ENCODE measurements around the gene LIMA1. TPM values are rescaled to one million over a fixed set of nuclear protein-coding genes. Genes with fewer than 3 reads are reported as not detected.
"Not testable (repeated sequence)": the region's sequence is repeated elsewhere in the genome, so short reads cannot be mapped to it uniquely, and the experiment has no call there.

LIMA1 gene
- total RNA-seq, 2 experiments from 2014 or later: 6.2 to 20.4 TPM

DNA sequence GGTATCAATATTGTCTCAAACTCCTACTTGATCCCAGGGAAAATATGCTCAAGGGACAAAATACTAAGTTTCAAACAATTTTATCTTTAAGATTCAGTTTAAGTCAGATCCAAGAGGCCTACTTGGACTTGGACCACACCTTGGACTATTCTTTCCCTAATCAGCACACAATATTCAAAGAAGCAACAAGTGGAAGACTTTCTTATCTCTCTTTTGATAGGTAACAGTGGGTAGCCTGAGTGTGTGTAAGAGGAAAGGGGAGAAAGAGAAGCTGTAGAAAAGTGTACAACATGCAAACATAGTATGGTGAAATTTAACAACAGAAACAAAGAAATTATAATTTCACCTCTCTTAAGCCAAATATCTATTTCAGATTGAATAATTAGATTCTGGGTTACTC is 122.7 kb downstream of the LIMA1 start:
- POLR2A ChIA-PET: interaction anchor here (0.6 to 1.2 kb wide), 4 partner anchors 11 to 50 kb away, joined by 3 to 4 read pairs (median 3); no protein-coding TSS in a partner anchor

DNA sequence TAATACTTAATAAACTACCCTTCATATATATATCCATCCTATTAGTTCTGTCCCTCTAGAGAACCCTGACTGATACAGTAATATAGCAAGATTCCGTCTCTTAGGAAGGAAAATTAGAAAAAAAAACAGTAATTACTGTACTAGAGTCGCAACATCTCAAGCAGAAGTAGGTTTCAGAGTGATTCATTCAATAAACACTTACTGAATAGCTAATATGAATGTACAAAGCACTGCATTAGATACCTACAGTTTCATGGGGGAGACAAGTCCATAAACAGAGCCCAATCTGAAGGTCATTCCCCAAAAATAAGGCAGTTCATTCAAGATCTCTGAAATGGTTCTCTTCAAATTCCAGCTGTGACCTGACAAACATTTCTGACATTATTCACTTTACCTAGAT is 126.1 kb downstream of the LIMA1 start:
- H4K20me1 ChIP-seq (ENCODE audit: insufficient read depth, low read length): 0 out of 2 replicates have a peak, but pooled peaks cover 5% of the 10 kb centered on the region
- H3K4me3 ChIP-seq (ENCODE audit: low read depth, low read length, poor library complexity, severe bottlenecking): no peak overlapping the region
- H3K4me2 ChIP-seq (ENCODE audit: low read length): no peak overlapping the region
- H3K4me1 ChIP-seq (ENCODE audit: insufficient read depth, low read length, poor library complexity, severe bottlenecking): no peaks in the 10 kb centered on the region
- H3K79me2 ChIP-seq (ENCODE audit: insufficient read depth, low read depth, low read length): peaks cover 17% of the 10 kb centered on the region; the same call in 1 of the 2 replicates
- H3K27ac ChIP-seq (ENCODE audit: low read depth, low read length, poor library complexity, severe bottlenecking): no peak overlapping the region
- H3K9me2 ChIP-seq (ENCODE audit: insufficient read depth, low read length): no peaks in the 10 kb centered on the region
- no TSS peak for BruUV-seq (replicated peaks)
- DNase-seq (ENCODE audit: low spot score): no peak
- CTCF ChIA-PET (ENCODE audit: unreplicated experiment): interaction anchor here (0.6 kb wide), 1 partner anchor 19 kb away, joined by 3 read pairs; no protein-coding TSS in a partner anchor
- no peak overlapping the region for H2AFZ ChIP-seq (ENCODE audit: low read length)
- POLR2A ChIA-PET: interaction anchor here (0.8 to 0.9 kb wide), 2 partner anchors 10 to 20 kb away, joined by 3 to 4 read pairs; no protein-coding TSS in a partner anchor
- H3K36me3 ChIP-seq (ENCODE audit: insufficient read depth, low read length): peaks cover 29% of the 10 kb centered on the region
- intact Hi-C loops (cut with micrococcal nuclease; ENCODE audit: unreplicated experiment): no loop called here
- TF ChIP-seq, protein P1, sequence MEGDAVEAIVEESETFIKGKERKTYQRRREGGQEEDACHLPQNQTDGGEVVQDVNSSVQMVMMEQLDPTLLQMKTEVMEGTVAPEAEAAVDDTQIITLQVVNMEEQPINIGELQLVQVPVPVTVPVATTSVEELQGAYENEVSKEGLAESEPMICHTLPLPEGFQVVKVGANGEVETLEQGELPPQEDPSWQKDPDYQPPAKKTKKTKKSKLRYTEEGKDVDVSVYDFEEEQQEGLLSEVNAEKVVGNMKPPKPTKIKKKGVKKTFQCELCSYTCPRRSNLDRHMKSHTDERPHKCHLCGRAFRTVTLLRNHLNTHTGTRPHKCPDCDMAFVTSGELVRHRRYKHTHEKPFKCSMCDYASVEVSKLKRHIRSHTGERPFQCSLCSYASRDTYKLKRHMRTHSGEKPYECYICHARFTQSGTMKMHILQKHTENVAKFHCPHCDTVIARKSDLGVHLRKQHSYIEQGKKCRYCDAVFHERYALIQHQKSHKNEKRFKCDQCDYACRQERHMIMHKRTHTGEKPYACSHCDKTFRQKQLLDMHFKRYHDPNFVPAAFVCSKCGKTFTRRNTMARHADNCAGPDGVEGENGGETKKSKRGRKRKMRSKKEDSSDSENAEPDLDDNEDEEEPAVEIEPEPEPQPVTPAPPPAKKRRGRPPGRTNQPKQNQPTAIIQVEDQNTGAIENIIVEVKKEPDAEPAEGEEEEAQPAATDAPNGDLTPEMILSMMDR (conservative IDR thresholded peaks at IDR 0.05; ENCODE audit: low read length): no peak
- TF ChIP-seq EZH2phosphoT487 (IDR thresholded peaks at IDR 0.05; ENCODE audit: borderline replicate concordance, low read depth, low read length): no peak
- no peaks in the 10 kb centered on the region for H3K9me3 ChIP-seq (ENCODE audit: low read length)

More for the DNA sequence above, 122.7 kb downstream of the LIMA1 start:
- Histone ChIP-seq H3K9me3 (ENCODE audit: low read length) (no peaks in the 10 kb centered on the region), H3K9me2 (ENCODE audit: insufficient read depth, low read length) (no peaks in the 10 kb centered on the region), H3K4me3 (ENCODE audit: low read depth, low read length, poor library complexity, severe bottlenecking) (no peak overlapping the region), H3K4me2 (ENCODE audit: low read length) (no peak overlapping the region), H3K79me2 (ENCODE audit: insufficient read depth, low read depth, low read length) (peaks cover 31% of the 10 kb centered on the region), H4K20me1 (ENCODE audit: insufficient read depth, low read length) (0 out of 2 replicates have a peak, but pooled peaks cover 5% of the 10 kb centered on the region), H3K36me3 (ENCODE audit: insufficient read depth, low read length) (peaks cover 29% of the 10 kb centered on the region), H2AFZ (ENCODE audit: low read length) (no peak overlapping the region), H3K27ac (ENCODE audit: low read depth, low read length, poor library complexity, severe bottlenecking) (no peak overlapping the region), H3K4me1 (ENCODE audit: insufficient read depth, low read length, poor library complexity, severe bottlenecking) (peaks cover 4% of the 10 kb centered on the region)
- no TSS peak for BruUV-seq (replicated peaks)
- intact Hi-C loops (cut with micrococcal nuclease; ENCODE audit: unreplicated experiment): no loop called here
- CTCF ChIA-PET (ENCODE audit: unreplicated experiment): interaction anchor here (1.4 kb wide), 1 partner anchor 50 kb away, joined by 3 read pairs; no protein-coding TSS in a partner anchor
- TF ChIP-seq, protein P1 (conservative IDR thresholded peaks at IDR 0.05; ENCODE audit: low read length): no peak
- TF ChIP-seq EZH2phosphoT487 (IDR thresholded peaks at IDR 0.05; ENCODE audit: borderline replicate concordance, low read depth, low read length): no peak
- no peak for DNase-seq (ENCODE audit: low spot score)

DNA sequence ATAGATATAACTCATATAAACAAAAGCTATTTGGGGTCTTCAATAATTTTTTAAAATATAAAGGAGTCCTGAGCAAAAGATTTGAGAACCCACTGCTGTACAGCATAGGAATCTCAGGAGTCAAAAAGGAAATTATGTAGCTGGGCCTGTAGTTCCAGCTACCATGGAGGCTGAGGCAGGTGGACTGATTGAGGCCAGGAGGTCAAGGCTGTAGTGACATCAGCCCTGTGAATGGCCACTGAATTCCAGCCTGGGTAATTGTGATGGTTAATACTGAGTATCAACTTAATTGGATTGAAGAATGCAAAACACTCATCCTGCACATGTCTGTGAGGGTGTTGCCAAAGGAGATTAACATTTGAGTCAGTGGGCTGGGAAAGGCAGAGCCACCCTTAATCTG is 126.7 kb downstream of the LIMA1 start:
- no TSS peak for BruUV-seq (replicated peaks)
- peaks cover 17% of the 10 kb centered on the region; the same call in 1 of the 2 replicates for H3K79me2 ChIP-seq (ENCODE audit: insufficient read depth, low read depth, low read length)
- H3K4me3 ChIP-seq (ENCODE audit: low read depth, low read length, poor library complexity, severe bottlenecking): no peak overlapping the region
- no peak overlapping the region for H3K4me2 ChIP-seq (ENCODE audit: low read length)
- no peak for DNase-seq (ENCODE audit: low spot score)
- no peaks in the 10 kb centered on the region for H3K9me3 ChIP-seq (ENCODE audit: low read length)
- intact Hi-C loops (cut with micrococcal nuclease; ENCODE audit: unreplicated experiment): no loop called here
- no peaks in the 10 kb centered on the region for H3K9me2 ChIP-seq (ENCODE audit: insufficient read depth, low read length)
- H3K36me3 ChIP-seq (ENCODE audit: insufficient read depth, low read length): peaks cover 29% of the 10 kb centered on the region
- H2AFZ ChIP-seq (ENCODE audit: low read length): no peak overlapping the region
- TF ChIP-seq, protein P1 (conservative IDR thresholded peaks at IDR 0.05; ENCODE audit: low read length): no peak
- TF ChIP-seq EZH2phosphoT487 (IDR thresholded peaks at IDR 0.05; ENCODE audit: borderline replicate concordance, low read depth, low read length): no peak
- POLR2A ChIA-PET: interaction anchor here (0.6 to 0.9 kb wide), 3 partner anchors 19 to 553 kb away, joined by 3 to 4 read pairs (median 3); no protein-coding TSS in a partner anchor
- H4K20me1 ChIP-seq (ENCODE audit: insufficient read depth, low read length): 0 out of 2 replicates have a peak, but pooled peaks cover 5% of the 10 kb centered on the region
- H3K4me1 ChIP-seq (ENCODE audit: insufficient read depth, low read length, poor library complexity, severe bottlenecking): no peaks in the 10 kb centered on the region
- H3K27ac ChIP-seq (ENCODE audit: low read depth, low read length, poor library complexity, severe bottlenecking): no peak overlapping the region
- CTCF ChIA-PET (ENCODE audit: unreplicated experiment): interaction anchor here (0.6 kb wide), 1 partner anchor 19 kb away, joined by 3 read pairs; no protein-coding TSS in a partner anchor

DNA sequence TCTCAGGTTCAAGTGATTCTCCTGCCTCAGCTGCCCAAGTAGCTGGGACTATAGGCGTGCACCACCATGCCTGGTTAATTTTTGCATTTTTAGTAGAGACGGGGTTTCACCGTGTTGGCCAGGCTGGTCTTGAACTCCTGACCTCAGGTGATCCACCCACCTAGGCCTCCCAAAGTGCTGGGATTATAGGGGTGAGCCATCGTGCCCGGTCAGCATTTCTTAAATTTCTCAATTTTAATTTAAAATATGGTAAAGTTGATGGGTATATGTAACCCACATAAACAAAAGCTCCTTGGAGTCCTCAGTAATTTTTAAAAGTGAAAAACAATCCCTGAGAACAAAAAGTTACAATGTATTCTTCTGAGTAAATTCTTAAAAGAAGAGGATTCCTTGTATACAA is 128.4 kb downstream of the LIMA1 start:
- H3K9me2 ChIP-seq (ENCODE audit: insufficient read depth, low read length); intact Hi-C loops (cut with micrococcal nuclease; ENCODE audit: unreplicated experiment); H3K4me1 ChIP-seq (ENCODE audit: insufficient read depth, low read length, poor library complexity, severe bottlenecking); H3K4me3 ChIP-seq (ENCODE audit: low read depth, low read length, poor library complexity, severe bottlenecking); CTCF ChIA-PET (ENCODE audit: unreplicated experiment); BruUV-seq (replicated peaks); DNase-seq (ENCODE audit: low spot score); H3K9me3 ChIP-seq (ENCODE audit: low read length); H2AFZ ChIP-seq (ENCODE audit: low read length); H4K20me1 ChIP-seq (ENCODE audit: insufficient read depth, low read length); H3K27ac ChIP-seq (ENCODE audit: low read depth, low read length, poor library complexity, severe bottlenecking); H3K4me2 ChIP-seq (ENCODE audit: low read length): not testable (repeated sequence)
- POLR2A ChIA-PET: interaction anchor here (0.6 to 1.7 kb wide), 4 partner anchors 12 to 186 kb away, joined by 3 to 6 read pairs (median 3); partner anchors contain the start of genes CERS5 and SMARCD1
- H3K79me2 ChIP-seq (ENCODE audit: insufficient read depth, low read depth, low read length): peaks cover 12% of the 10 kb centered on the region; the same call in 1 of the 2 replicates
- peaks cover 20% of the 10 kb centered on the region for H3K36me3 ChIP-seq (ENCODE audit: insufficient read depth, low read length)
